HUES48 (cell line): ENCODE results near the gene CCDC172.
"Not testable (repeated sequence)": the region's sequence is repeated elsewhere in the genome, so short reads cannot be mapped to it uniquely, and the experiment has no call there.

ENCODE experiments used
- H3K27ac ChIP-seq: one replicate; pipeline ENCODE4 v1.7.0; 2013; ENCODE audit warnings: low read depth, low read length, inconsistent platforms
- H3K27me3 ChIP-seq: 2 replicates; pipeline ENCODE4 v1.6.1; 2013; ENCODE audit warnings: mild to moderate bottlenecking, low read length; ENCODE audit not compliant: control insufficient read depth, insufficient read depth
- H3K36me3 ChIP-seq: 2 replicates; pipeline ENCODE4 v1.6.1; 2013; ENCODE audit warnings: low read length; ENCODE audit not compliant: control insufficient read depth, insufficient read depth
- H3K4me1 ChIP-seq: 2 replicates; pipeline ENCODE4 v1.6.1; 2013; ENCODE audit warnings: mild to moderate bottlenecking, low read length; ENCODE audit not compliant: control insufficient read depth, insufficient read depth
- H3K4me3 ChIP-seq: 2 replicates; pipeline ENCODE4 v1.5.1; 2013; ENCODE audit warnings: mild to moderate bottlenecking, low read depth, low read length
- H3K9ac ChIP-seq: 2 replicates; pipeline ENCODE4 v1.6.1; 2013; ENCODE audit warnings: mild to moderate bottlenecking, low read depth, low read length, moderate library complexity
- H3K9me3 ChIP-seq: 2 replicates; pipeline ENCODE4 v1.6.1; 2013; ENCODE audit warnings: low read length; ENCODE audit not compliant: control insufficient read depth, insufficient read depth

The CCDC172 gene

DNA sequence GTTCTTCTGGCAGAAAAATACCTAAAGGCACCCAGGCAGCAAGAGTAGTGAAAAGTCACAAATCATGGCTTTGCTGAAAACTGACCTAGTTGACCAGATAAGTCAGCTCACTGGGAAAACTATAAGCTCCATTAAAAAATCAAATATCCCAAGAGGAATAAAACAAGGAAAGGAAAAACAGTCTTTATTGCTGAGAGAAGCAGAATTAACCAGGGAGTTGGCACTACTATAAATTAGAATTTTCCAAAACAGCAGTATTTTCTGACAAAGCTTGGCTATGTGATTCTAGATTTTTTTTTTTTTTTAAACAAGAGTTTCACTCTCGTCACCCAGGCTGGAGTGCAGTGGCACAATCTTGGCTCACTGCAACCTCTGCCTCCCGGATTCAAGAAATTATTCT is 12.6 kb downstream of the CCDC172 start:
- Histone ChIP-seq H3K9ac (no peak overlapping the region), H3K27me3 (no peaks in the 10 kb centered on the region), H3K36me3 (no peaks in the 10 kb centered on the region), H3K9me3 (no peaks in the 10 kb centered on the region), H3K27ac (no peak overlapping the region), H3K4me3 (no peak overlapping the region), H3K4me1 (no peaks in the 10 kb centered on the region)

DNA sequence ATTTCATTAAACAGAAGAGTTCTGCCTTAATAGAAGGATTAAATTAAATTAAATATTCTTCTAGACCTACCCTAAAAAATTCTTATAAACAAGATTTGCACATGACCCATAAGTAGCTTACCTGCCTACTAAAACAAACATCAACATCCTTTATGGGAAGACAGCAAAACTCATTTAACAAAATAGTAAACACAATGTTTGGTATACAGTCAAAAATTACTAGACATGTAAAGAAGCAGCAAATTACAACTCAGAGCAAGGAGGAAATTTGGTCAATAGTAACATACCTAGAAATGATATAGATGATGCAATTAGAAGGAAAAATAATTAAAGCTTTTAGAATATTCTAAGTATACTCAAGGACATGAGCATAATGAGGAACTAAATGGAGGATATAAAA is 27.9 kb downstream of the CCDC172 start:
- H3K9me3 ChIP-seq = no peaks in the 10 kb centered on the region
- no peak overlapping the region for H3K4me3 ChIP-seq
- no peaks in the 10 kb centered on the region for H3K27me3 ChIP-seq
- no peak overlapping the region for H3K27ac ChIP-seq
- H3K4me1 ChIP-seq = peaks cover 5% of the 10 kb centered on the region; the same call in 1 of the 2 replicates
- H3K9ac ChIP-seq = no peak overlapping the region
- H3K36me3 ChIP-seq = no peaks in the 10 kb centered on the region

- Histone ChIP-seq H3K27ac (no peak overlapping the region), H3K9me3 (no peaks in the 10 kb centered on the region), H3K4me3 (no peak overlapping the region), H3K4me1 (peaks cover 5% of the 10 kb centered on the region; the same call in 1 of the 2 replicates), H3K36me3 (no peaks in the 10 kb centered on the region), H3K9ac (no peak overlapping the region), H3K27me3 (no peaks in the 10 kb centered on the region)
These were observed 29.6 kb downstream of the CCDC172 start for GRCh38 chr10:116353817-116354216.

DNA sequence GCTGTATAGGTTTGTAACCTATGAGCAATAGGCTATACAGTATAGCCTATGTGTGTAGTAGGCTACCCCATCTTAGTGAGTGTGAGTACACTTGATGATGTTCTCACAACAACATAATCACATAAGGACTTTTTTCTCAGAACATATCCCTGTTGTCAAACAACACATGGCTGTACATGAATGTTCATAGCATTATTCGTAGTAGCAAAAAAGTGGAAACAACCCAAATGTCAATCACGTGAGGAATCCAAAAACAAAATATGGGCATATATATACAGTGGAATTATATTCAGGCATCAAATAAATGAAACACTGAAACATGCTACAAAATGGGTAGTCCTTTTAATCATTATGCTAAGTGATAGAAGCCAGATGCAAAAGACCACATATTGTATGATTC is 31.1 kb downstream of the CCDC172 start:
- H3K27ac ChIP-seq = no peak overlapping the region
- no peaks in the 10 kb centered on the region for H3K36me3 ChIP-seq
- no peak overlapping the region for H3K4me3 ChIP-seq

GRCh38 chr10:116356833-116357232 is 32.6 kb downstream of the CCDC172 start:
- no peak overlapping the region for H3K27ac ChIP-seq

More for the DNA sequence above, 31.1 kb downstream of the CCDC172 start:
- Histone ChIP-seq H3K9me3 (no peaks in the 10 kb centered on the region), H3K4me1 (no peaks in the 10 kb centered on the region), H3K9ac (no peak overlapping the region), H3K27me3 (no peaks in the 10 kb centered on the region)

GRCh38 chr10:116364868-116365267 is 40.6 kb downstream of the CCDC172 start:
- no peaks in the 10 kb centered on the region for H3K36me3 ChIP-seq
- H3K27ac ChIP-seq = no peak overlapping the region
- no peaks in the 10 kb centered on the region for H3K27me3 ChIP-seq
- no peak overlapping the region for H3K4me3 ChIP-seq
- H3K4me1 ChIP-seq = no peaks in the 10 kb centered on the region
- H3K9ac ChIP-seq = no peak overlapping the region
- H3K9me3 ChIP-seq = no peaks in the 10 kb centered on the region

More at GRCh38 chr10:116356833-116357232, 32.6 kb downstream of the CCDC172 start:
- H3K4me3 ChIP-seq = no peak overlapping the region
- H3K36me3 ChIP-seq = no peaks in the 10 kb centered on the region
- no peak overlapping the region for H3K9ac ChIP-seq
- H3K4me1 ChIP-seq = no peaks in the 10 kb centered on the region
- H3K9me3 ChIP-seq = no peaks in the 10 kb centered on the region
- no peaks in the 10 kb centered on the region for H3K27me3 ChIP-seq

GRCh38 chr10:116371737-116372136 is 47.5 kb downstream of the CCDC172 start:
- Histone ChIP-seq H3K9ac (no peak overlapping the region), H3K4me3 (no peak overlapping the region), H3K27ac (no peak overlapping the region), H3K27me3 (no peaks in the 10 kb centered on the region), H3K36me3 (no peaks in the 10 kb centered on the region), H3K9me3 (no peaks in the 10 kb centered on the region), H3K4me1 (peaks cover 7% of the 10 kb centered on the region)

GRCh38 chr10:116382290-116382689 is 58.0 kb downstream of the CCDC172 start:
- no peak overlapping the region for H3K4me3 ChIP-seq
- peaks cover 12% of the 10 kb centered on the region for H3K4me1 ChIP-seq
- no peaks in the 10 kb centered on the region for H3K9me3 ChIP-seq
- no peaks in the 10 kb centered on the region for H3K36me3 ChIP-seq
- H3K9ac ChIP-seq = no peak overlapping the region
- H3K27ac ChIP-seq = no peak overlapping the region
- H3K27me3 ChIP-seq = no peaks in the 10 kb centered on the region

GRCh38 chr10:116385311-116385710 is 61.1 kb downstream of the CCDC172 start:
- H3K4me3 ChIP-seq = no peak overlapping the region
- H3K4me1 ChIP-seq = peaks cover 18% of the 10 kb centered on the region
- no peaks in the 10 kb centered on the region for H3K9me3 ChIP-seq
- no peaks in the 10 kb centered on the region for H3K36me3 ChIP-seq
- no peak overlapping the region for H3K27ac ChIP-seq
- no peak overlapping the region for H3K9ac ChIP-seq
- H3K27me3 ChIP-seq = no peaks in the 10 kb centered on the region

DNA sequence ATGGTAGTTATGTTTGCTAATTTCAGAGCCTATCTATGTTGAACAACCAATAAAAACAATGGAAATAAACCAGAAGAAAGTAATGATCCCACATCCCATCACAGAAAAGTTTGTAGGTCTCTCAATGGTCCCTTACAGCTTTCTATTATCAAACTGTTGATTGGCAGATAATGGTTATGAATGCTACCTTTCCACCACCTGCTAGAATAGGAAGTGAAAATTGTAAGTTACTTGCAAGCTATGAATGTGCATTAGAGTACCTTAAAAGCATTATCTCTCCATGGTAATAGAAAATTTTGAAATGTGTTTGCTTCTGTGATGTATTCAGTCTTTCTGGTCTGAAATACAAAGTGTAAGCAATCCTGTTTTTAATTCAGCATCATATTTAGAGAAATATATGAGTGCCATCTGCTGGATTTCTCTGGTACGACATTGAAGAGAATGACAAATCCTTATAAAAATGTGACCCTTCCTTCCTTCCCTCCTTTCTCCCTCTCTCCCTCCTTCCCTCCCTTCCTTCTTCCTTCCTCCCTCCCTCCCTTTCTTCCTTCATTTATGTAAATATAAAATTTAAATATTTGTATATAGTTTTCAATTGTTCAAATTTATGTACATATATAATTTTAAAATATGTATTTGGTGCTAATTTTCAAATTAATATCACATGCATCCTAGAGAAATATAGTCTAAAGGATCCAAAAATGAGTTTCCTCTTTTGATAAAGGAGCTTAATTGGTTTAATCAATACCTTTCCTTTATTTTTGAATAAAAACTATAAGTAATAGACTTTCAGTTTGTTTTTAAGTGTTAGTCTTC is 62.0 kb downstream of the CCDC172 start:
- H3K4me1 ChIP-seq = peaks cover 21% of the 10 kb centered on the region
- no peaks in the 10 kb centered on the region for H3K36me3 ChIP-seq

DNA sequence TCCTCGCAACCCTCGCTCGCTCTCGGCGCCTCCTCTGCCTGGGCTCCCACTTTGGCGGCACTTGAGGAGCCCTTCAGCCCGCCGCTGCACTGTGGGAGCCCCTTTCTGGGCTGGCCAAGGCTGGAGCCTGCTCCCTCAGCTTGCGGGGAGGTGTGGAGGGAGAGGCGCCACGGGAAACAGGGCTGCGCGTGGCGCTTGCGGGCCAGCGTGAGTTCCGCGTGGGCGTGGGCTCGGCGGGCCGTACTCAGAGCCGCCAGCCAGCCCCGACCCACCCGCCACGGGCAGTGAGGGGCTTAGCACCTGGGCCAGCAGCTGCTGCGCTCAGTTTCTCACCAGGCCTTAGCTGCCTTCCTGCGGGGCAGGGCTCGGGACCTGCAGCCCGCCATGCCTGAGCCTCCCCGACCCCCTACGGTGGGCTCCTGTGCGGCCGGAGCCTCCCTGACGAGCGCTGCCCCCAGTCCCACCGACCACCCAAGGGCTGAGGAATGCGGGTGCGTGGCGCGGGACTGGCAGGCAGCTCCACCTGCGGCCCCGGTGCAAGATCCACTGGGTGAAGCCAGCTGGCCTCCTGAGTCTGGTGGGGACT is 69.1 kb downstream of the CCDC172 start:
- not testable (repeated sequence) for H3K4me3 ChIP-seq, H3K36me3 ChIP-seq, H3K27ac ChIP-seq

More for the DNA sequence above, 62.0 kb downstream of the CCDC172 start:
- Histone ChIP-seq H3K9ac (no peak overlapping the region), H3K27ac (no peak overlapping the region), H3K27me3 (no peaks in the 10 kb centered on the region), H3K4me3 (no peak overlapping the region), H3K9me3 (no peaks in the 10 kb centered on the region)

More for the DNA sequence above, 69.1 kb downstream of the CCDC172 start:
- H3K9me3 ChIP-seq, H3K9ac ChIP-seq, H3K27me3 ChIP-seq: not testable (repeated sequence)
- peaks cover 15% of the 10 kb centered on the region for H3K4me1 ChIP-seq
